ENCODE measurements around the gene CEP97.

CEP97 gene

GRCh38 chr3:101778385-101779046 is 54.1 kb downstream of the CEP97 start:
- no peak for DNase-seq (ENCODE audit: low spot score)

DNA sequence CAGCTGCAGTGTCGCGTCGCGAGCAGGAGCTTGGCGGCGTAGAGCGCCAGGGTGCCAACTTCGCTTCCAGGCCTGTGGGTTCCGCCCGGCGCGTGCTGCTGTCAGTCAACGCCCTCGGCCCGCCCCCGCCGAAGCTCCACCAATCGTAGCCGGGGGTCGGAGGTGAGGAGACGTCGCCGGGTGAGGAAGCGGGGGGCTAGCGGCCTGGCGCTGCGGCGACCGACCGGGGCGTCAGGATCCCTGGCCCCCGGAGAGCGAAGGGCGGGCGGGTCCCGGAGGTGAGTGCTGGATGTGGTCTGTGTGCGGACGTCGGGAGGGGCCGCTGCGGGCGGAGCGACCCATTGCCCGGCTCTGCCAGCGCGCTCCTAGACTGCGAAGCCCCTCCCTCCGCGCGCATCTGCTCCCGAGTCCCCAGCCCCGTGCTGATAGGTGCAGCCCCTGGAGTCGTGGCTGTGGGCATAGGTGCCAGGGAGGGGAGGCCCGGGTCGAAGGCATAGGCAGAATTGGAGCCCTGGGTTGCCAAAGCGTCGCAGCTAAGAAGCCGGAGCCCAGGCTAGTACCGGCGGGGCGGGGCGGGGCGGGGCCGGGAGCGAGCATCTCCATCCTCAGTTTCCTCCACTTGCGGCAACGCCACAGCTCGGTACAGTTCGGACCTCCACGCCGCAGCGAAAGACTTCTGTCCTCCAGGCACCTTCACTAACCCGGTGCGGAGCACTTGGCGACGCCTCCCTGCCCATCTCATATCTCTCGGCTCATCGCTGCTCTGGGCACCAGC is 54.8 kb downstream of the CEP97 start, which contains the start of gene NXPE3:
NXPE3 (plus strand) TSS at position 165 of the 775 bp plus-strand sequence. CDS start 6,386 bp downstream, outside the sequence.
- DNase-seq (ENCODE audit: low spot score), result peak; percentile 83

DNA sequence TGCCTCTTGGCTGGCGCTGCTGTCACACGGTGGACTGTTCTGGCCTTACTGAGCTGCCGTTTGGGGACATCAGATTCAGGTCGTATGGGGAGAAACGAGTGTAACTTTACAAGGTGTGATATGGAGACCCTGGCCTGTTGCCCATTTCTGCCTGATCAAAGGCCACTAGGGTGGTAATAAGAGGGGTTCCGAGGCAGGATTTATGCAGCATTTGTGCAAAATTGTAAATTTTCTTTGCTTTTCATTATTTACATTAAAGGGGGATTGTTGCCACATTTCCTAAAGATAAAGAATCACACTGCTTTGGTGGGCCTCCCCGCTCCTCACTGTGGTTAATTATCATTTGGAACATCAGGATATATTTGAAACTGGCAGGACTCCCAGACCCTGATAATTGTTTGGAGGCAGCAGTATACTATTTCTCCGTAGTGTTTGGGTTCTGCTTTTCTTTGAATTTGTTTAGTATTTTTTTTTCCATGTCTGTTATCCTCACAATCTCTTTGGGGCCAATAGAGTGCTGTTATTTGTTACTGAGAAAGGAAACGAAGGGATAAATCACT is 55.5 kb downstream of the CEP97 start:
- no peak for DNase-seq (ENCODE audit: low spot score)

GRCh38 chr3:101780661-101781060 is 56.2 kb downstream of the CEP97 start:
- DNase-seq (ENCODE audit: low spot score), result peak; percentile 49

DNA sequence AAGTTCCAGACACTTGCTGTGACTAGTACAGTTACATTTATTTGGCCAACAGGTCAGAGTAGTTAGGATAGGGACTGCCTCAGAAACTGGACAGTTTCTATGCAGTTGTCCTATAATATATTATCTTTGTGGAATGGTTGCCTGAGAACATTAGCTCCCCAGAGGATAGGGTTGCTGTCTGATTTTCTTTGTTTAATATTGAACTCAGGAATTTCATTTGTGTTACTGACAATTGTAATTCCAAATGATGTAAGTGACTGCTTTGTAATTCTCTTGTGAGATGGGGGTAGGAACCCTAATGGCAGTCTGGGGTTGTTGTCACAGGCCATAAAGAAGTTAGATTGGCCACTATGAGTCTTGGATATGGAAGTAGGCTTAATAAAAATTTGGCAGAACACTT is 56.8 kb downstream of the CEP97 start:
- DNase-seq (ENCODE audit: low spot score), result no peak

- no peak for DNase-seq (ENCODE audit: low spot score)
Observed at GRCh38 chr3:101784855-101785613, 60.6 kb downstream of the CEP97 start.

DNA sequence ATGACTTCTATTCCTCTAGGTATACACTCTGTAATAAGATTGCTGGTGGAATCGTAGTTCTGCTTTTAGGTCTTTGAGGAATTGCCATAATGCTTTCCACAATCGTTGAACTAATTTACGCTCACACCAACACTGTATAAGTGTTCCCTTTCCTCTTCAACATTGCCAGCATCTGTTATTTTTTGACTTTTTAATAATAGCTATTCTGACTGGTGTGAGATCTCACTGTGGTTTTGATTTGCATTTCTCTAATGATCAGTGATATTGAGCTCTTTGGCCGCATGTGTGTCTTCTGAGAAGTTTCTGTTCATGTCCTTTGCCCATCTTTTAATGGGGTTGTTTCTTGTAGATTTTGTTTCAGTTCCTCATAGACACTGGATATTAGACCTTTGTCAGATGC is 67.4 kb downstream of the CEP97 start:
- no peak for DNase-seq (ENCODE audit: low spot score)

- peak; percentile 64 for DNase-seq (ENCODE audit: low spot score)
Observed at GRCh38 chr3:101796077-101796680, 71.8 kb downstream of the CEP97 start.

DNA sequence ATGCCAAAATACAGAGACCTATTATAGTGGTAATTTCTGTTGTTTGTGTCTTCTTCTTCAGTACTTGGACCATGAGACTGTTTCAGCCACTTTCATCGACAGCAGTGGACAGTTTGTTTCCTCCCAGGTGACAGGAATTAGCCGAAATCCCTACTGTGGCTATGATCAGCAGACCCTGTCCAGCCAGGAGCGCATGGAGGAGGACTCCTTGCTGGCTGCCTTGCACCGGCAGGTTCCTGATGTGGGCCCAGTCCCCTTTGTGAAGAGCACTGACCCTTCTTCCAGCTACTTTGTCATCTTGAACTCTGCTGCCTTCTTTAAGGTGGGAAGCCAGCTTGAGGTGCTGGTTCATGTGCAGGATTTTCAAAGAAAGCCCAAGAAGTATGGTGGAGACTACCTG is 76.8 kb downstream of the CEP97 start:
- DNase-seq (ENCODE audit: low spot score), result no peak

DNA sequence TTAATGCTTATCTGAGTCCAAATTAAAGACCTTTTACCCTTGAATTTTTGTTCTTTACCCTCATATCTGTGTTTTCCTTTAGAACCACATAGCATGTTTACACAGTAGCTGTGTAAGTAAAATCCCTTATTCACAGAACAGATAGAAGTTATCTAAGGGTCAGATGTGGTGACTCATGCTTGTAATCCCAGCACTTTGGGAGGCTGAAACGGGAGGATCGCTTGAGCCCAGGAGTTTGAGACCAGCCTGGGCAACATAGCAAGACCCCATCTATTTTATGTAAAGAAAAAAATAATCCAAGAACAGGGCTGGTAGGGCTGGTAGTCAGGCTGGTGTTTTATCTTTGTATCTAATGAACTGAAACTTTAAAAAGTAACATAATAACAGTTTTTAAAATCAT is 77.8 kb downstream of the CEP97 start:
- no peak for DNase-seq (ENCODE audit: low spot score)

- peak; percentile 68 for DNase-seq (ENCODE audit: low spot score)
Observed at GRCh38 chr3:101803173-101803782, 78.9 kb downstream of the CEP97 start.

- DNase-seq (ENCODE audit: low spot score), result no peak
Observed at GRCh38 chr3:101803939-101804338, 79.5 kb downstream of the CEP97 start.

GRCh38 chr3:101806491-101806890 is 82.1 kb downstream of the CEP97 start:
- DNase-seq (ENCODE audit: low spot score), result no peak

GRCh38 chr3:101807888-101808287 is 83.5 kb downstream of the CEP97 start:
- DNase-seq (ENCODE audit: low spot score), result no peak

DNA sequence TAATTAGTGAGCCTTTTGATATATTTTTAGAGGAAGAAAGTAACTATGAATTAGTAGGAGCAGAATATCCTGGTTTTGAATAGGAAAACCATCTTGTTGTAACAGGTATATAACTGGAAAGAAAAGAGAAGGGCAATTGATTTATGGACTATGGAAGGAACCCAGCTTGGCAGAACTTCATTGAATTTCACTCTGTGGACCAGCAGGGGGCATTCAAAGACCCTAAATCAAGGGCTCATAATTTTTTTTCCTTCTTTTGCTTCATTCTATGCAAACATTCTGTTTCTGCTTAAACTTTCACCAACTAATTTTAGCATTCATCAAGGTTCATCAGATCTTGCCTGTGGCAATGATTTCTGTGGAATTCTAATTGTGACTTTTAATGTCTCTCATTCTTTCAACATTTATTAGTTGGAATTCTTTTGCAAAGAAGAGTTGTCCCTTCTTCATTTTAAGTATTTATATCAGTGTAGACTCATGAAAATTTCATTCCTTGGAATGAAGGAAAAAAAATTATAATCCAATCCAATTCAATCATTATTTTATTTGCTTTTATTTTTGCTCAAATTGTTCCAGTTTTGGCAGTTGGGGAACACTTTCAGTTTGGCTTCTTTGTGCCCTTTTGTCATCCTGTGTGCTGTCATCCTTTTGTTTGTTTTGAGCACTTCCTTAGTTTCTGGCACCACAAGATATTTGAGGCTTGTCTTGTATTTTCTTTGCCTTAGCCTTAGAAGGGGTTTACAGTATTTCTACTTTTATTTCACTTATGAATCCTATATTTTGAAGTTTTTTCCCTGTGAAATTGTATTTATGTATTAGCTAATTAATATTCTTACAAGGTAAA is 85.0 kb downstream of the CEP97 start:
- DNase-seq (ENCODE audit: low spot score), result peak; percentile 81

GRCh38 chr3:101810022-101810418 is 85.6 kb downstream of the CEP97 start:
- no peak for DNase-seq (ENCODE audit: low spot score)

DNA sequence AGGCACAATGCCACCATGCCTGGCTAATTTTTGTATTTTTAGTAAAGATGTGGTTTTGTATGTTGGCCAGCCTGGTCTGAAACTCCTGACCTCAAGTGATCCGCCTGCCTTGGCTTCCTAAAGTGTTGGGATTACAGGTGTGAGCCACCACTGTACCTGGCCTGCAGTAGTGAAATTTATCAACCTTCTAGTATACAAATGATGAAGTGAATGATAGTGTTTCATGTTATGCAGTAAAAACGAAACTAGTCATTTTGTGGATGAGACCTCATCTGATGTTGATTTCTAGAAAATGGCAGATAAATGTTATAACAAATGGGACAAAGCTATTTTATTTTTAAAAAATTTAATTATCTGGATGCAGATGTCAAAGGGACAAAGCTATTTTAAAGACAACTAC is 87.5 kb downstream of the CEP97 start:
- DNase-seq (ENCODE audit: low spot score), result no peak

DNA sequence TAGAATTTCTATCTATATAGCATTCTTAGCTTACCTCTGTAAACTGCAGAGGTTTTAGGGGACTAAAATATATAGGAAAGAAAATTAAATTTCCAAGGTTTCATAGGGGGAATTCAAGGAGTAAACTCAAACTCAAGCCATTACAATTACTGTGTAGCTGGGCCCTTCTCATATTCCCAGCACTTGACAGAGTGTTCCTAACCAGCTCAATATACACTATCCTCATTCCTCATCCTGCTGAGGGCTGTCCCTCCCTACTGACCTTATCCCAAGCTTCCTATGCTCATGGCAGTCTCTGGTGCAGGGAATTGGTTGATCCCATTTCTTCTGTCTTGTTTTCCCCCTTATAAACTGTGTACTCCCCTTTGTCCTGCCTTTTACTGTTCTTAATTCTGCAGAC is 88.5 kb downstream of the CEP97 start:
- no peak for DNase-seq (ENCODE audit: low spot score)

- DNase-seq (ENCODE audit: low spot score), result peak; percentile 62
Observed at GRCh38 chr3:101813817-101814440, 89.5 kb downstream of the CEP97 start.

- no peak for DNase-seq (ENCODE audit: low spot score)
Observed at GRCh38 chr3:101814835-101815234, 90.4 kb downstream of the CEP97 start.

Measured in kidney tubule cell (primary cell).